ENCODE measurements around the gene DRC3.
"Not testable (repeated sequence)": the region's sequence is repeated elsewhere in the genome, so short reads cannot be mapped to it uniquely, and the experiment has no call there.

The DRC3 gene

DNA sequence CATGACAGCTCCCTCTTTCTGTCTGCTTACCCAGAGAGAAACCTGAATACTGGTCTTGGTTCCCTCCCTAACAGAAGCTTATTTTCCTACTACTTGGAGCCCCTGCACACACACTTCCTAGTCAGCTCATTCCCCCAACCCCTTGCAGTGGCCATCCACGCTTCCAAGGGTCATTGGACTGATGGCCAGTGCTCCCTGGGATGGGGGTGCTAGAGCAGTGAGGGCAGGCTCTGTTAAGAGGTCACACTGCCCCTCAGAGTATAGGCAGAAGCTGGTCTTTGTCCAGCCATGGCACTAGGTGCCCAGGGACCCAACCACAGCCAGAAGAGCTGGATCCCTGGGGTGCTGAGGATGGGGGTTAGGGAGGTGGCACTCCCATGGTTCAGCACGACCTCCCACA, 12.5 kb downstream of the DRC3 start:
- intact Hi-C loops (cut with micrococcal nuclease): no loop called here

GRCh38 chr17:17985555-17985954, 12.9 kb downstream of the DRC3 start:
- no peaks in the 10 kb centered on the region for H3K27me3 Mint-ChIP-seq
- no peak overlapping the region for H3K4me3 Mint-ChIP-seq
- H3K4me1 Mint-ChIP-seq (ENCODE audit: low read depth): no peaks in the 10 kb centered on the region
- no peaks in the 10 kb centered on the region for H3K36me3 Mint-ChIP-seq (ENCODE audit: low read depth)
- no peaks in the 10 kb centered on the region for H3K9me3 Mint-ChIP-seq
- H3K27ac Mint-ChIP-seq: no peak overlapping the region
- intact Hi-C loops (cut with micrococcal nuclease): no loop called here

More for the DNA sequence above, 12.5 kb downstream of the DRC3 start:
- Mint-ChIP-seq H3K27me3 (no peaks in the 10 kb centered on the region), H3K4me1 (ENCODE audit: low read depth) (no peaks in the 10 kb centered on the region), H3K36me3 (ENCODE audit: low read depth) (no peaks in the 10 kb centered on the region), H3K9me3 (no peaks in the 10 kb centered on the region), H3K27ac (no peak overlapping the region), H3K4me3 (no peak overlapping the region)

- Mint-ChIP-seq H3K4me1 (ENCODE audit: low read depth) (no peaks in the 10 kb centered on the region), H3K27ac (no peak overlapping the region), H3K27me3 (no peaks in the 10 kb centered on the region), H3K4me3 (no peak overlapping the region), H3K9me3 (no peaks in the 10 kb centered on the region), H3K36me3 (ENCODE audit: low read depth) (no peaks in the 10 kb centered on the region)
- intact Hi-C loops (cut with micrococcal nuclease): no loop called here
Observed at GRCh38 chr17:17987187-17987896, 14.7 kb downstream of the DRC3 start.

GRCh38 chr17:17987901-17988300, 15.2 kb downstream of the DRC3 start:
- H3K4me3 Mint-ChIP-seq: no peak overlapping the region
- H3K9me3 Mint-ChIP-seq: no peaks in the 10 kb centered on the region
- H3K27me3 Mint-ChIP-seq: no peaks in the 10 kb centered on the region
- H3K4me1 Mint-ChIP-seq (ENCODE audit: low read depth): no peaks in the 10 kb centered on the region
- H3K27ac Mint-ChIP-seq: no peak overlapping the region
- no peaks in the 10 kb centered on the region for H3K36me3 Mint-ChIP-seq (ENCODE audit: low read depth)
- intact Hi-C loops (cut with micrococcal nuclease): no loop called here

- intact Hi-C loops (cut with micrococcal nuclease): no loop called here
- Mint-ChIP-seq H3K36me3 (ENCODE audit: low read depth) (no peaks in the 10 kb centered on the region), H3K9me3 (no peaks in the 10 kb centered on the region), H3K27me3 (no peaks in the 10 kb centered on the region), H3K4me1 (ENCODE audit: low read depth) (no peaks in the 10 kb centered on the region), H3K4me3 (no peak overlapping the region), H3K27ac (no peak overlapping the region)
Observed at GRCh38 chr17:17988427-17988945, 15.8 kb downstream of the DRC3 start.

GRCh38 chr17:17989081-17989480, 16.4 kb downstream of the DRC3 start:
- intact Hi-C loops (cut with micrococcal nuclease): no loop called here
- no peak overlapping the region for H3K27ac Mint-ChIP-seq
- H3K9me3 Mint-ChIP-seq: no peaks in the 10 kb centered on the region
- no peaks in the 10 kb centered on the region for H3K27me3 Mint-ChIP-seq
- no peaks in the 10 kb centered on the region for H3K36me3 Mint-ChIP-seq (ENCODE audit: low read depth)
- H3K4me3 Mint-ChIP-seq: no peak overlapping the region
- H3K4me1 Mint-ChIP-seq (ENCODE audit: low read depth): no peaks in the 10 kb centered on the region

- intact Hi-C loops (cut with micrococcal nuclease): no loop called here
- Mint-ChIP-seq H3K4me1 (ENCODE audit: low read depth) (no peaks in the 10 kb centered on the region), H3K9me3 (no peaks in the 10 kb centered on the region), H3K27ac (no peak overlapping the region), H3K36me3 (ENCODE audit: low read depth) (no peaks in the 10 kb centered on the region), H3K4me3 (no peak overlapping the region), H3K27me3 (no peaks in the 10 kb centered on the region)
Observed at GRCh38 chr17:17989618-17990017, 17.0 kb downstream of the DRC3 start.

GRCh38 chr17:17990282-17990681, 17.6 kb downstream of the DRC3 start:
- Mint-ChIP-seq H3K27me3 (no peaks in the 10 kb centered on the region), H3K36me3 (ENCODE audit: low read depth) (no peaks in the 10 kb centered on the region), H3K4me1 (ENCODE audit: low read depth) (no peaks in the 10 kb centered on the region), H3K27ac (no peak overlapping the region), H3K9me3 (no peaks in the 10 kb centered on the region), H3K4me3 (no peak overlapping the region)
- intact Hi-C loops (cut with micrococcal nuclease): no loop called here

- H3K27me3 Mint-ChIP-seq: no peaks in the 10 kb centered on the region
- H3K4me3 Mint-ChIP-seq: no peak overlapping the region
- no peaks in the 10 kb centered on the region for H3K4me1 Mint-ChIP-seq (ENCODE audit: low read depth)
- H3K27ac Mint-ChIP-seq: no peak overlapping the region
- no peaks in the 10 kb centered on the region for H3K9me3 Mint-ChIP-seq
- intact Hi-C loops (cut with micrococcal nuclease): no loop called here
- H3K36me3 Mint-ChIP-seq (ENCODE audit: low read depth): no peaks in the 10 kb centered on the region
Observed at GRCh38 chr17:17993366-17993765, 20.7 kb downstream of the DRC3 start.

- no peaks in the 10 kb centered on the region for H3K4me1 Mint-ChIP-seq (ENCODE audit: low read depth)
- H3K4me3 Mint-ChIP-seq: no peak overlapping the region
- no peaks in the 10 kb centered on the region for H3K27me3 Mint-ChIP-seq
- H3K27ac Mint-ChIP-seq: no peak overlapping the region
- no peaks in the 10 kb centered on the region for H3K36me3 Mint-ChIP-seq (ENCODE audit: low read depth)
- no peaks in the 10 kb centered on the region for H3K9me3 Mint-ChIP-seq
- intact Hi-C loops (cut with micrococcal nuclease): no loop called here
Observed at GRCh38 chr17:17993852-17994251, 21.2 kb downstream of the DRC3 start.

DNA sequence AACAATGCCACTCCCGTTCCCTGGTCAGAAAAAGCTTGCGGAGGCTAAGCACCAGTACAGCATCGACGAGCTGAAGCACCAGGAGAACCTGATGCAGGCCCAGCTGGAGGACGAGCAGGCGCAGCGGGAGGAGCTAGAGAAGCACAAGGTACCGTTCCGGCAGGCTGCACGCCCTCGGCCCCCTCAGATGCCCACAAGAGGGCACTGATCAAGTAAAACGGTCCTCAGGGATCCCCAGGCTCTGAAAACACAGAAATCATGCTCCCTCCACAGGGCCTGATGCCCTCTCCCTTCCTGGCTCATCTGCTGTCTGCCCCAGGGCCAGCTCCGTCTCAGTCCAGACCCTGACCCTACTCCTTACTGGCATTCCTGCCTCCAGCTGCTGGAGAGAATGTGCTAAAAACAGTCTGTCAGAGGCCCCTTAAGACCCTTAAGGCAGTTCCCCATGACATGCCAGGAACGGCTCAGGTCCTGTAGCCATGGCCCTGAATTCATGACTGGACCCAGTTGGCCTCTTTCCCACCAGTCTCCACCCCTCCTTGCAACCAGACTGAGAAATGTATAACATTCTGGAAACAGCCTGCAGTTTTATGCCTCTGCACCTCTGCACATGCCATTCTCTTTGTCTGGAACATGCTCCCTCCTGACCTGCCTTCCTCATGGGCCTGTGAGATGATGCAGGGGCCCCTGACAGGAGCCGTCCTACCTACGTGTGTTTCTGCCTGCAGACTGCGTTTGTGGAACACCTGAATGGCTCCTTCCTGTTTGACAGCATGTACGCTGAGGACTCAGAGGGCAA, 21.8 kb downstream of the DRC3 start:
- H3K9me3 Mint-ChIP-seq: no peaks in the 10 kb centered on the region
- H3K4me1 Mint-ChIP-seq (ENCODE audit: low read depth): no peaks in the 10 kb centered on the region
- H3K27ac Mint-ChIP-seq: no peak overlapping the region
- no peaks in the 10 kb centered on the region for H3K36me3 Mint-ChIP-seq (ENCODE audit: low read depth)
- H3K27me3 Mint-ChIP-seq: no peaks in the 10 kb centered on the region
- no peak overlapping the region for H3K4me3 Mint-ChIP-seq
- intact Hi-C loops (cut with micrococcal nuclease): no loop called here

GRCh38 chr17:17995887-17996286, 23.2 kb downstream of the DRC3 start:
- H3K27me3 Mint-ChIP-seq; H3K4me1 Mint-ChIP-seq (ENCODE audit: low read depth); H3K4me3 Mint-ChIP-seq; H3K27ac Mint-ChIP-seq; H3K9me3 Mint-ChIP-seq; H3K36me3 Mint-ChIP-seq (ENCODE audit: low read depth); intact Hi-C loops (cut with micrococcal nuclease): not testable (repeated sequence)

DNA sequence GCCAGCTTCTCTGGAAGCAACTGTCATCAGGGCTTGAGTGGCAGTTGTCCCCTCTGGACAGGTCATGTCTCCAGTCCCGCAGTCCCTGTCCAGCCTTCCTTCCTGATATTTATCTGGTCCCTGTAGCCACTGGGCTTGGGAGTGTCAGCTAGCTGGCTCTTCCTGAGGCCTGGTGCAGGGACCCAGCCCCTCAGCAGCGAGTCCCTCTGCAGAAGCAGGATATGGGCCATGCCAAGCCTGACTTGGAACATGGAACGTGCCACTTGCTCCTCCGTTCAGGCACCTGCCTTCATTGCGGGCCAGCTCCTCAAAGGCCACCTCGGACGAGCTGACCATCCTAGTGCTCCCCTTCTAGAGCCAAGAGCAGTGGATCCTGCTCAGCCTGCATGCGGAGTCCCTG, 26.3 kb downstream of the DRC3 start:
- Mint-ChIP-seq H3K36me3 (ENCODE audit: low read depth) (no peaks in the 10 kb centered on the region), H3K9me3 (no peaks in the 10 kb centered on the region), H3K4me1 (ENCODE audit: low read depth) (no peaks in the 10 kb centered on the region), H3K27me3 (no peaks in the 10 kb centered on the region), H3K4me3 (no peak overlapping the region), H3K27ac (no peak overlapping the region)
- intact Hi-C loops (cut with micrococcal nuclease): no loop called here

- no peak overlapping the region for H3K27ac Mint-ChIP-seq
- peaks cover 4% of the 10 kb centered on the region for H3K36me3 Mint-ChIP-seq (ENCODE audit: low read depth)
- no peaks in the 10 kb centered on the region for H3K9me3 Mint-ChIP-seq
- intact Hi-C loops (cut with micrococcal nuclease): no loop called here
- H3K4me1 Mint-ChIP-seq (ENCODE audit: low read depth): no peaks in the 10 kb centered on the region
- H3K4me3 Mint-ChIP-seq: no peak overlapping the region
- H3K27me3 Mint-ChIP-seq: no peaks in the 10 kb centered on the region
Observed at GRCh38 chr17:17999364-18000029, 26.8 kb downstream of the DRC3 start.

Measured in dendritic cell treated with granulocyte-macrophage colony-stimulating factor and Interleukin-4, amounts not matched to agents 40 ng/mL and 50 ng/mL, for 4 days (primary cell).